Middle frontal gyrus (tissue), 1 donor: ENCODE results near the gene CEP63.
"Not testable (repeated sequence)": the region's sequence is repeated elsewhere in the genome, so short reads cannot be mapped to it uniquely, and the experiment has no call there.

ENCODE experiments used
- DNase-seq: peaks from one replicate; pipeline ENCODE4 v3.0.0-alpha.2; 2015; ENCODE audit warnings: low spot score; ENCODE audit errors: extremely low spot score

Gene CEP63

GRCh38 chr3:134505485-134505884, 19.6 kb downstream of the CEP63 start:
- no peak for DNase-seq

GRCh38 chr3:134511500-134511899, 25.6 kb downstream of the CEP63 start:
- DNase-seq = no peak

GRCh38 chr3:134516905-134517304, 31.0 kb downstream of the CEP63 start:
- DNase-seq = no peak

DNA sequence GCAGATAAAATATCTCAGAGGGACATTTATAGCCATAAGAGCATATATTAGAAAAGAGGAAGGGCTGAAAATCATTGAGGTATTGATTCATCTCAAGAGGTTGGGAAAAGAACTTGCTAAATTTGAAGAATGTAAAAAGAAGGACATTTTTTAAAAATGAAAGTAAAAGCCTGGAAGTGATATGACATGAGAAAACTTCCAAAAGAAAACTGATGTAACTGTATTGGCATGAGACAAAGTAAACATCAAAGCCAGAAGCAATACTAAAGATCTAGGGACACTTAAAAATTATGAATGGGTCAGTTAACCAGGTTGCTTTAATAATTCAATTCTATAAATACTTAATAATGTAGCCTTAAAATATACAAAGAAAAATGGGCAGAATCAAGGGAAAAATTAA, 31.9 kb downstream of the CEP63 start:
- DNase-seq = no peak

DNA sequence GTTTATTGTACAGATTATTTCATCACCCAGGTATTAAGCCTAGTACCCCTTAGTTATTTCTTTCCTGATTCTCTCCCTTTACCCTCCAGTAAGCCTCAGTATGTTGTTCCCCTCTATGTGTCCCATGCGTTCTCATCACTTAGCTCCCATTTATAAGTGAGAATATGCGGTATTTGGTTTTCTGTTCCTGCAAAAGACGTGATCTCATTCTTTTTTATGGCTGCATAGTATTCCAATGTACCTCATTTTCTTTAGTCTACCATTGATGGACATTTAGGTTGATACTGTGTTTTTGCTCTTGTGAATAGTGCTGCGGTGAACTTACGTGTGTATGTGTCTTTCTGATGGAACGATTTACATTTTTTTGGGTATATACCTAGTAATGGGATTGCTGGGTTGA, 36.7 kb downstream of the CEP63 start:
- DNase-seq = no peak

- no peak for DNase-seq
Measured at GRCh38 chr3:134525293-134525692, 39.4 kb downstream of the CEP63 start.

GRCh38 chr3:134526319-134526718, 40.5 kb downstream of the CEP63 start:
- DNase-seq = no peak

GRCh38 chr3:134527037-134527436, 41.2 kb downstream of the CEP63 start:
- no peak for DNase-seq

DNA sequence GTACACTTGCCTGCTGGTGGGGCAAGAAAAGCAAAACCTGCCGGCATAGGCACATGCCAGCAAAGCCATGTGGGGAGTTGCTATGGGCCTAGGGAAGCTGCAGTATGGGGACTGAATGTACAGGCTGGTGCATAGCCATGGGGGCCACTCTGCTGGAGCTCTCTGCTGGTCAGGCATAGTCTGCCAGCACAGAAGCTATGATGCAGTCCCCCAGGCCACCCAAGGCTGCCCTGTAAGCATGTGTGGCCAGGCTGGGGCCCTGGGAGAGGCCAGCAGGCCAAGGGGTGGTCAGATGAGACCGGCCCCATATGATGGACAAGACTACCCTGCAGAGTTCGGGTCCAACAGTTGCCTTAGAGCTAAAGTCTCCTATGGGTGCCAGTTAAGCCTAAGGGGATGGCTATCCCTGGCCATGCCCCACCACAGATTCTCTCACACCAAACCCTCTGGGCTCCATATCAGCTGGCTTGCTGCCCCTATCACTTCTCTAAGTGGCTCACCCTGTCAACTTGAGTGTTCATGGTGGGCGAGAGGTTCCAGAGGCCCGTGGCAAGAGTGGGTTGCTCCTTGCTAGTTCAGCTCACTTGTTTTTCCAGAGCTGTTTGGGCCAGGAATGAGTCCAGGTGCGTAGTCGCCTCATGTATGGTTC, 41.8 kb downstream of the CEP63 start:
- no peak for DNase-seq

- no peak for DNase-seq
Measured at GRCh38 chr3:134533493-134533892, 47.6 kb downstream of the CEP63 start.

GRCh38 chr3:134535186-134535970, 49.5 kb downstream of the CEP63 start:
- no peak for DNase-seq

- no peak for DNase-seq
Measured at GRCh38 chr3:134536781-134537180, 50.9 kb downstream of the CEP63 start.

- DNase-seq = no peak
Measured at GRCh38 chr3:134542287-134542958, 56.6 kb downstream of the CEP63 start.

GRCh38 chr3:134543113-134543512, 57.3 kb downstream of the CEP63 start:
- DNase-seq = no peak

DNA sequence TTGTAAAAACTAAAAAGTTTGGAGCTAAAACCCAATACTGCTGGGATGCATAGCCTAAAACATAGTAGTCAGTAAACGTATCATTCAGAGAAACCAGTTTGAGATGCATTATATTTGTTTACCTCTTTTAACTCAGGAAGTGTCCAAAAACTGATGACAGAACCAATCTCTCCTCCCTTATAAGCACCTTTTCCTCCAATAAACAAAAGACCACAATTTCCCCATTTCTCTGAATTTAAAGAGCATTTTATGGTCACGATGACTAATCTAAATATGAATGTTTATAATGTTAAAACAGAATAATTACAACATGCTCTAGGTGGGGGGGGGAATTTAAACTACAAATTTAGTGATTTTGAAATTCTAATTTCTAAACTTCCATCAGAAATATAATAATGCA, 58.5 kb downstream of the CEP63 start:
- DNase-seq = no peak

- DNase-seq = not testable (repeated sequence)
Measured at GRCh38 chr3:134544783-134545182, 58.9 kb downstream of the CEP63 start.

DNA sequence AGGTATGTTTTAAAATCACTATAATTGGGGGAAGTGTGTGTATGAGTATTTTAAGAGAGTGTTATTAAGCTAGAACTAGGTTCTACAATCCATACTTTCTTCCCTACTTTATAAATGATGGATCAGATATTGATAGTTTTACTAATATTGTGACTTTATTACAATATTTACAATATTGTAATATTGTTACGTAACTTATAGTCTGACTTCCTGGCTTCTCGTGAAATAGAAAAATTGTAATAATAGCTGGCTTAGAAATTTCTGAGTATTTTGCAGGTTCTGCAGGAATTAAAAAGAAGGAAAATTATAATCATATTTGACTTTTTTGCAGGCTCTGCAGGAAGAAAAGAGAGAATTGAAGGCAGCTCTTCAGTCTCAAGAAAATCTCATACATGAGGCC, 60.0 kb downstream of the CEP63 start:
- no peak for DNase-seq

DNA sequence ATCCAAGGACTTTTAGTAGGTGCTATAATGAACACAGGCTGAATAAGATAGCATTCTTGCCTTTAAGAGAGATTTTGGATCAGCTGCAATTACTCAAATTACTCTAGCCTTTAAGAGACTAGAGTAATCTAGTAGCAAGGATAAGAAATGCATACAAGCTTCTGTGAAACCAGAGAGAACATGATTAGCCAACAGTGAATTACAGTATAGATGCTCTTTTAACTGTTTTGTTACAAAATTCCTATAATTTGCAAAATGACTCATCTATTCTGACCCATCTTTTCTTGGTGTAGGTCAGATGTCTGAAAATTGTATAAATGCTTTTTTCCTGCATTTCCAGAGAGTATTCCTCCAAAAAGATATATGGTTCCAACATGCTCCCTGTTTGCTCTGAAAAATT, 66.9 kb downstream of the CEP63 start:
- no peak for DNase-seq

DNA sequence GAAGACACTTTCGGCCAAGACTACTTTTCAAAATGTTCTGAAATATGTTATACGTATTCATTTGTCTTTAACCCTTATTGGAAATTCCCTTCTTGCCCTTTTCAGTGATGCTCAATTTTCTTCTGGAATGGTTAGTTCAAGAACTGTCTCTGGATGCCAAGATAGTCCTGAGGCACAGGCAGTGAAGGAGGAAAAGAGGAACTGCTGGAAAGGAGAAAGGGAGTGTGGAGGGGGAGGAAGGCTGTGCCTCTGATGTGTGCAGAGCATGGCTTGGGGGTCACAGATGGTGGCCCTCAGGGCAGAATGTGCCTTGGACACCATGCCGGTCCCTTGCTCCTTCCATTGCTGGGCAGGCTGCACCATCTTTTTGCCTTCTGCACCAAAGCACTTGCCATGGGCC, 73.7 kb downstream of the CEP63 start:
- DNase-seq = no peak

- no peak for DNase-seq
Measured at GRCh38 chr3:134562055-134562454, 76.2 kb downstream of the CEP63 start.

DNA sequence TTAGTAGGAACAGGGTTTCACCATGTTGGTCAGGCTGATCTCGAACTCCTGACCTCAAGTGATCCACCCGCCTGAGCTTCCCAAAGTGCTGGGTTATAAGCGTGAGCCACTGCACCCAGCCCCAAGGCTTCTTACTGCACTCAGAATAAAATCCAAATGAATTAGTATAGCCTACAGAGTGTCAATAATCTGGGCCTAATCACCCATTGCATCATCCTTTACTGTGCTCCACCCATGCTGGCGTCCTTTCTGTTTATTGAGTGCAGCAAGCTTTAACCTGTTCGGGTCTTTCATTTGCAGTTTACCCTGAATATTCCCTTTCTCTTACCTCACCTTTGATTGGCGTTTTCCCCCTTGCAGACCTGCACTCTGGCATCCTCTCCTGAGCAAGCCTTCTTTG, 77.7 kb downstream of the CEP63 start:
- no peak for DNase-seq

DNA sequence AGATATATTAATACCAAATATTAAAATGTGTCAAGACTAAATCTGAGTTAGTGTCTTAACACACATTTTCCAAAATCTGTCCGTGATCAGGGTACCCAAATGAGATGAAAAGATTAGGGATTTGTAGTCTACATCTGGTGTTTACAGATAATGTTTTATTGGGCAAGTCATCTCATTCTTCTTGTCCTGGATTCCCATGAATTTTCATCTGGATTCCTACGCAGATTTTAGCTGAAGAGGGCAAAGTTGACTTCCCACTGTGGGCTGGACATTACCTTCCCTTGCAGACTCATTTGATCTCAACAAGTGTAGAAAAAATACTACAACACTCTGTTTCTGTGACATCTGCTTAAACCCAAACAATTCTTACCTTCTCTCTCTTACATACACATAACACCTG, 79.1 kb downstream of the CEP63 start:
- DNase-seq = no peak

DNA sequence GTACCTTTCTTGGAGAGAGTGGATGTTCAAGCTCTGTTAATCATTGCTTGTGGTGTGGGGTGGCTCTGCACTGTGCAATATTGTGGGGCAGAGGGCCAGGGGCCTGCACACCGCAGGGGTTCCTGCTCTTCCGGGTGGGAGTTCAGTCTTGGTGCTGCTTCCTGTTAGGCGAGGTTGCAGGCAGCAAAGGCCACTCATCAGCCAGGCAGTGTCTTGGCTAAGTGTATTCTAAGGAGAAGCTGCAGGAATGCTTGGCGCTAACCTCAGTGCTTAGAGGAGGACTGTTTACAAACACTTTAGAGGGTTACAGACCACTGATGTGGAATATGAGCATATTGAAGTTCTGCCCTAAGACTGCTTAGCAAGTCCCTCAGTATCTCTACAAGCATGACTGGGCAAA, 81.7 kb downstream of the CEP63 start:
- DNase-seq = no peak
